Spinal cord (tissue), 10 donors: Measurements from ENCODE around the gene SCYGR6. TPM values are rescaled to one million over a fixed set of nuclear protein-coding genes. Genes with fewer than 3 reads are reported as not detected.
A peak's percentile ranks its signal among the peaks of the same experiment; 100 is the strongest.
"Not testable (repeated sequence)": the region's sequence is repeated elsewhere in the genome, so short reads cannot be mapped to it uniquely, and the experiment has no call there.

Experiments
- DNase-seq, 6 donors: peaks; one replicate each; pipeline versions ENCODE4 v3.0.0 to v3.0.0-alpha.2; 2013 to 2015; ENCODE audit warnings: low spot score in 6 of 6, low read depth in 4 of 6
- H3K27ac ChIP-seq: one replicate; pipeline ENCODE4 v1.5.1; 2013; ENCODE audit warnings: low read depth, low read length, control low read depth
- H3K27me3 ChIP-seq: one replicate; pipeline ENCODE4 v1.6.1; 2013; ENCODE audit warnings: low read length; ENCODE audit not compliant: control insufficient read depth, insufficient read depth
- H3K36me3 ChIP-seq: one replicate; pipeline ENCODE4 v1.6.1; 2013; ENCODE audit warnings: low read length; ENCODE audit not compliant: control insufficient read depth, insufficient read depth
- H3K4me1 ChIP-seq: one replicate; pipeline ENCODE4 v1.6.1; 2013; ENCODE audit warnings: low read length; ENCODE audit not compliant: control insufficient read depth, insufficient read depth
- H3K4me3 ChIP-seq: one replicate; pipeline ENCODE4 v1.5.1; 2013; ENCODE audit warnings: low read depth, low read length, control low read depth
- H3K9me3 ChIP-seq: one replicate; pipeline ENCODE4 v1.6.1; 2013; ENCODE audit warnings: low read length; ENCODE audit not compliant: control insufficient read depth, insufficient read depth
- WGBS: methylation state at CpG from one replicate; pipeline ENCODE4 v1.1.5; 2013; ENCODE audit warnings: missing lambda C conversion rate; ENCODE audit not compliant: insufficient coverage; 5-methylcytosine and 5-hydroxymethylcytosine counted together
- polyA plus RNA-seq, 2 donors: library from polyadenylated mRNA; unstranded; fragments of 120-200 nt; gene quantifications; one replicate each; pipeline ENCODE4 v1.2.1, GENCODE V29; 2013; ENCODE audit not compliant: insufficient read length in 2 of 2
- total RNA-seq, 2 donors: library from RNA; depleted of rRNA in 1 of 2; stranded (reverse); fragments of 120-200 nt in 1 of 2; fragments of >200 nt in 1 of 2; gene quantifications; one replicate each; pipeline versions ENCODE4 v1.2.3 to v1.2.4, GENCODE V29; 2013 to 2014
- donor health status: healthy.

The SCYGR6 gene
- total and polyA plus RNA-seq, 4 donors = not detected

GRCh38 chr2:227756261-227756660 is 31.7 kb upstream of the SCYGR6 start:
- WGBS = 100% methylated on average over 2 of the region's 4 CpGs
- not testable (repeated sequence) for H3K27ac ChIP-seq, H3K4me1 ChIP-seq, H3K9me3 ChIP-seq, H3K27me3 ChIP-seq, H3K4me3 ChIP-seq, DNase-seq, H3K36me3 ChIP-seq

- no peaks in the 10 kb centered on the region for H3K9me3 ChIP-seq
- 58% methylated on average over 6 of the region's 6 CpGs for WGBS
- no peak for DNase-seq
- H3K4me3 ChIP-seq = no peak overlapping the region
- H3K36me3 ChIP-seq = no peaks in the 10 kb centered on the region
- H3K27ac ChIP-seq = no peak overlapping the region
- no peaks in the 10 kb centered on the region for H3K4me1 ChIP-seq
- H3K27me3 ChIP-seq = no peaks in the 10 kb centered on the region
These were observed 23.5 kb upstream of the SCYGR6 start for GRCh38 chr2:227748079-227748478.

GRCh38 chr2:227745594-227745993 is 21.0 kb upstream of the SCYGR6 start, which contains the start of gene SCYGR8:
TSS of gene SCYGR8 (plus strand) at chr2:227745894. CDS start at chr2:227745894, 0 bp downstream.
- Histone ChIP-seq H3K9me3 (no peaks in the 10 kb centered on the region), H3K27me3 (no peaks in the 10 kb centered on the region), H3K36me3 (no peaks in the 10 kb centered on the region), H3K27ac (no peak within 1 kb of the TSS), H3K4me3 (no peak within 1 kb of the TSS), H3K4me1 (no peaks in the 10 kb centered on the region)
- 100% methylated on average over 2 of the region's 9 CpGs for WGBS
- DNase-seq = no peak

GRCh38 chr2:227740705-227741104 is 16.1 kb upstream of the SCYGR6 start:
- H3K4me3 ChIP-seq, H3K9me3 ChIP-seq, DNase-seq, H3K27ac ChIP-seq, H3K4me1 ChIP-seq, H3K27me3 ChIP-seq, H3K36me3 ChIP-seq: not testable (repeated sequence)
- no CpG with 5 or more reads among the region's 7 CpGs for WGBS

- no peak for DNase-seq
- Histone ChIP-seq H3K27me3 (no peaks in the 10 kb centered on the region), H3K9me3 (no peaks in the 10 kb centered on the region), H3K4me3 (no peak overlapping the region), H3K4me1 (no peaks in the 10 kb centered on the region), H3K27ac (no peak overlapping the region), H3K36me3 (no peaks in the 10 kb centered on the region)
- WGBS = 87% methylated on average over 9 of the region's 14 CpGs
These were observed 14.8 kb upstream of the SCYGR6 start for GRCh38 chr2:227739351-227739750.

GRCh38 chr2:227728035-227728434 is 3.5 kb upstream of the SCYGR6 start, which contains the start of gene SCYGR7:
TSS of gene SCYGR7 (plus strand) at chr2:227728335. CDS start at chr2:227728335, 0 bp downstream.
- Histone ChIP-seq H3K4me3 (no peak within 1 kb of the TSS), H3K36me3 (no peaks in the 10 kb centered on the region), H3K9me3 (no peaks in the 10 kb centered on the region), H3K4me1 (no peaks in the 10 kb centered on the region), H3K27me3 (no peaks in the 10 kb centered on the region), H3K27ac (no peak within 1 kb of the TSS)
- DNase-seq = no peak
- no CpG with 5 or more reads among the region's 5 CpGs for WGBS

- not testable (repeated sequence) for DNase-seq, H3K36me3 ChIP-seq, H3K27ac ChIP-seq, H3K27me3 ChIP-seq, H3K4me1 ChIP-seq, H3K4me3 ChIP-seq, H3K9me3 ChIP-seq
- WGBS = 89% methylated on average over 3 of the region's 7 CpGs
These were observed 1.7 kb downstream of the SCYGR6 start for GRCh38 chr2:227722821-227723220.

GRCh38 chr2:227720680-227721079 is 3.9 kb downstream of the SCYGR6 start:
- Histone ChIP-seq H3K27ac (no peak overlapping the region), H3K9me3 (no peaks in the 10 kb centered on the region), H3K4me3 (no peak overlapping the region), H3K27me3 (no peaks in the 10 kb centered on the region), H3K36me3 (no peaks in the 10 kb centered on the region), H3K4me1 (peaks cover 18% of the 10 kb centered on the region)
- DNase-seq = no peak
- 91% methylated on average over 4 of the region's 4 CpGs for WGBS

- H3K4me3 ChIP-seq = no peak overlapping the region
- no peaks in the 10 kb centered on the region for H3K27me3 ChIP-seq
- no peaks in the 10 kb centered on the region for H3K36me3 ChIP-seq
- WGBS = 100% methylated on average over 1 of the region's 4 CpGs
- H3K4me1 ChIP-seq = peaks cover 18% of the 10 kb centered on the region
- no peak for DNase-seq
- H3K27ac ChIP-seq = no peak overlapping the region
- H3K9me3 ChIP-seq = no peaks in the 10 kb centered on the region
These were observed 4.9 kb downstream of the SCYGR6 start for GRCh38 chr2:227719641-227720040.

- peak; percentile 71 to 98 (median 80) for DNase-seq
- Histone ChIP-seq H3K4me1 (peaks cover 18% of the 10 kb centered on the region), H3K27me3 (no peaks in the 10 kb centered on the region), H3K36me3 (no peaks in the 10 kb centered on the region), H3K9me3 (no peaks in the 10 kb centered on the region), H3K27ac (peak within 1 kb of the TSS; percentile 73), H3K4me3 (peak within 1 kb of the TSS; percentile 60)
- under 1% methylated on average over 32 of the region's 35 CpGs for WGBS
These were observed 6.6 kb downstream of the SCYGR6 start, which contains the start of gene SLC19A3 for GRCh38 chr2:227717687-227718567. TSS of gene SLC19A3 (minus strand) at chr2:227718028. CDS start at chr2:227702318, 15,710 bp downstream.
